ENCODE data around the gene DISC1. TPM values are rescaled to one million over a fixed set of nuclear protein-coding genes. Genes with fewer than 3 reads are reported as not detected.

DISC1 gene
- polyA plus RNA-seq, 1 experiment = 5.4 TPM

DNA sequence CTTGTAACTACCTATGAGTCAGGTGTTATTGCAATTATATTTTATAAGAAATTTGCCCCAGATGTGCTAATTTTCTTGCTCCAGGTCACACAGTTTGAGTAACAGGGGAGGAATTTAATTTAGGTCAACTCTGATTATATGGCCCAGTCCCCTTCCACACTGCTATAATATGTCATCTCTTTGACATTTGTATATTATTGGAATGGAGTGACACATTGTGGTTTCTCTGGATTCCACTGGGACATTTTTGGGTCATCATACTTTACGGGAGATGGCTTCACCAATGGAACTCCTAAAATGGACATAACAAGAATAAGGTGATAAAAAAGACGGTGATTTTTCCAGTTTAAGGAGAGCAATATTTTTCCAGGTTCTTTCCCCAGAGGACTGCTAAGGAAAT, 191.2 kb downstream of the DISC1 start:
- no peak overlapping the region for H3K4me3 ChIP-seq (ENCODE audit: low read depth, low read length)
- ChIA-PET CTCF (no interaction called here), POLR2A (no interaction called here)
- no peaks in the 10 kb centered on the region for H3K27me3 ChIP-seq (ENCODE audit: control insufficient read depth, insufficient read depth, low read length)
- H3K27ac ChIP-seq (ENCODE audit: low read depth, low read length) = no peak overlapping the region
- no peaks in the 10 kb centered on the region for H3K9me3 ChIP-seq (ENCODE audit: control insufficient read depth, insufficient read depth, low read length)
- TF ChIP-seq, protein P1, sequence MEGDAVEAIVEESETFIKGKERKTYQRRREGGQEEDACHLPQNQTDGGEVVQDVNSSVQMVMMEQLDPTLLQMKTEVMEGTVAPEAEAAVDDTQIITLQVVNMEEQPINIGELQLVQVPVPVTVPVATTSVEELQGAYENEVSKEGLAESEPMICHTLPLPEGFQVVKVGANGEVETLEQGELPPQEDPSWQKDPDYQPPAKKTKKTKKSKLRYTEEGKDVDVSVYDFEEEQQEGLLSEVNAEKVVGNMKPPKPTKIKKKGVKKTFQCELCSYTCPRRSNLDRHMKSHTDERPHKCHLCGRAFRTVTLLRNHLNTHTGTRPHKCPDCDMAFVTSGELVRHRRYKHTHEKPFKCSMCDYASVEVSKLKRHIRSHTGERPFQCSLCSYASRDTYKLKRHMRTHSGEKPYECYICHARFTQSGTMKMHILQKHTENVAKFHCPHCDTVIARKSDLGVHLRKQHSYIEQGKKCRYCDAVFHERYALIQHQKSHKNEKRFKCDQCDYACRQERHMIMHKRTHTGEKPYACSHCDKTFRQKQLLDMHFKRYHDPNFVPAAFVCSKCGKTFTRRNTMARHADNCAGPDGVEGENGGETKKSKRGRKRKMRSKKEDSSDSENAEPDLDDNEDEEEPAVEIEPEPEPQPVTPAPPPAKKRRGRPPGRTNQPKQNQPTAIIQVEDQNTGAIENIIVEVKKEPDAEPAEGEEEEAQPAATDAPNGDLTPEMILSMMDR (IDR thresholded peaks at IDR 0.05; ENCODE audit: low read depth, low read length) = no peak
- DNase-seq (ENCODE audit: low read depth, low spot score) = no peak

DNA sequence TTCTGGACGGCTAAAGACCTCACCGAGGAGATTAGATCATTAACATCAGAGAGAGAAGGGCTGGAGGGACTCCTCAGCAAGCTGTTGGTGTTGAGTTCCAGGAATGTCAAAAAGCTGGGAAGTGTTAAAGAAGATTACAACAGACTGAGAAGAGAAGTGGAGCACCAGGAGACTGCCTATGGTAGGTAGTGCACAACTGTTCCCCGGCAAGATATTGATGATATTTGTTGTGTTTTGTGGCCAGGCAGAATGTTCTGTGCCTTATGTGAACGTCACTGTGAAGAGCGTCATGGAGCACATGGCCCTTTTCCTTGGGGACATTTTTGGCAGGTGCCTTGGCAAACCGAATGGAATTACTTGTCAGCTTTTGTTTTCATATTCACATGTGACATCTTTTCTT, 191.7 kb downstream of the DISC1 start:
- ChIA-PET CTCF (no interaction called here), POLR2A (no interaction called here)
- H3K4me3 ChIP-seq (ENCODE audit: low read depth, low read length) = no peak overlapping the region
- no peaks in the 10 kb centered on the region for H3K27me3 ChIP-seq (ENCODE audit: control insufficient read depth, insufficient read depth, low read length)
- H3K9me3 ChIP-seq (ENCODE audit: control insufficient read depth, insufficient read depth, low read length) = no peaks in the 10 kb centered on the region
- no peak for DNase-seq (ENCODE audit: low read depth, low spot score)
- no peak overlapping the region for H3K27ac ChIP-seq (ENCODE audit: low read depth, low read length)
- TF ChIP-seq, protein P1 (IDR thresholded peaks at IDR 0.05; ENCODE audit: low read depth, low read length) = no peak

DNA sequence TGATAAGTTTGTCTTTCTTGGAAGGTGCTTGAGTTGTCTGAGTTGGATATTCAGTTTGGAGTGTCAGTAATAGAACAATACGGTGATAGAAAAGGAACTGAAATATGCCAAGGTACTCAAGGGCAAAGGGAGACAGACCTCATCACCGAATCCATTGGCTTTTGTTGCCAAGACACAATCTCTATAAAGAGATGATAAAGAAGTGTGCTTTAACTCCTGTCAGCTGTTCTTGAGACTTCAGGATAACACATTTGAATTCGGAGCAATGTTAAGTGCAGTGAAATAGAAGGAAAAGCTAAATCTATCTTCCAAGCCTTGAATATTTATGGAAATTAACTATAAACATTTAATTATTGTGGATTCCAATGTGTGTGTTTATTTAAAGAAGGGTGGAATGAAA, 194.7 kb downstream of the DISC1 start:
- Histone ChIP-seq H3K4me3 (ENCODE audit: low read depth, low read length) (no peak overlapping the region), H3K9me3 (ENCODE audit: control insufficient read depth, insufficient read depth, low read length) (no peaks in the 10 kb centered on the region), H3K27me3 (ENCODE audit: control insufficient read depth, insufficient read depth, low read length) (no peaks in the 10 kb centered on the region), H3K27ac (ENCODE audit: low read depth, low read length) (no peak overlapping the region)
- TF ChIP-seq, protein P1 (IDR thresholded peaks at IDR 0.05; ENCODE audit: low read depth, low read length) = no peak
- DNase-seq (ENCODE audit: low read depth, low spot score) = no peak
- CTCF ChIA-PET = interaction anchor here (0.7 kb wide), 1 partner anchor 238 kb away, joined by 3 read pairs; no protein-coding TSS in a partner anchor
- POLR2A ChIA-PET = no interaction called here

DNA sequence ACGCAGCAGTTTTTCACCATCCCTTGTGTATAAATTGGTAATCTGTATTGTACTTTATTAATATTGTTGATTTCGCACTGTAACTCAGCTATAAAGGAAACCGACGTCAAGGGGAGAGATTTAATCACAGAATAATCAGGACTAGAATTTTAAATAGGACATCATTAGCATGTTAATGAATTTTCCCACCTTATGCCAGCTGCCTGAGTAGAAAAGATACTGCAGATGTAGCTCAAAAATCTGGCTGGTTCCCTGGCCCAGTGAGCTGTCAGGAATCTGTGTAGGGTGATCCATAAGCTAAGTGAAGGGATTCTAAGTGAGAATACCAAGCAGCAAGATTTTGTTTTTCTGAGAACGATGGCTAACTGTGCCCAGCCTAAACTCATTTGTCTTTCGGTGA, 195.5 kb downstream of the DISC1 start:
- TF ChIP-seq, protein P1 (IDR thresholded peaks at IDR 0.05; ENCODE audit: low read depth, low read length) = no peak
- Histone ChIP-seq H3K4me3 (ENCODE audit: low read depth, low read length) (no peak overlapping the region), H3K27ac (ENCODE audit: low read depth, low read length) (no peak overlapping the region), H3K9me3 (ENCODE audit: control insufficient read depth, insufficient read depth, low read length) (no peaks in the 10 kb centered on the region), H3K27me3 (ENCODE audit: control insufficient read depth, insufficient read depth, low read length) (no peaks in the 10 kb centered on the region)
- no peak for DNase-seq (ENCODE audit: low read depth, low spot score)
- ChIA-PET CTCF (interaction anchor here (0.7 kb wide), 1 partner anchor 237 kb away, joined by 3 read pairs; no protein-coding TSS in a partner anchor), POLR2A (no interaction called here)

DNA sequence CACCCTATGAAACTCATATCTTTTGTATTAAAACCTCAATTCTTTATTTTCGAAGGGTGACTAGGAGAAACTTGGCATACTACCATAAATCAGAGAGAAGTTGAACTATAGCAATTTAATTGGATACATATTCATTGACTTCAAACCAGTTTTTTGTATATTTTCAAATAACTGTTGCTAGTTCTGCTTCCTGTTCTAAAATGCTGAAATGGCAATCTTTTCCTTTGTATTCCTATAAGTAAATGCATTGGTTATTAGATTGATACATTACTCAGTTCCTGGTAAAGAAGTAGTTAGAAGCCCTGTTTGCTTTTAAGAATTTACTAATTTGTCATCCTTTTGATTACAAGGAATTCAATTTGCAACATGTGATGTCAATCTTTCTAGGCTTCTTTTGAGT, 200.0 kb downstream of the DISC1 start:
- Histone ChIP-seq H3K4me3 (ENCODE audit: low read depth, low read length) (no peak overlapping the region), H3K9me3 (ENCODE audit: control insufficient read depth, insufficient read depth, low read length) (no peaks in the 10 kb centered on the region), H3K27me3 (ENCODE audit: control insufficient read depth, insufficient read depth, low read length) (no peaks in the 10 kb centered on the region), H3K27ac (ENCODE audit: low read depth, low read length) (no peak overlapping the region)
- no peak for DNase-seq (ENCODE audit: low read depth, low spot score)
- POLR2A ChIA-PET = no interaction called here
- CTCF ChIA-PET = no interaction called here
- TF ChIP-seq, protein P1 (IDR thresholded peaks at IDR 0.05; ENCODE audit: low read depth, low read length) = no peak
